Activated T-helper 1 cell treated with anti-CD3 and anti-CD28 coated beads, Interleukin-2, amount 50 U/mL, for 16 hours (primary cell): ENCODE data around the gene RGS10.

Source experiments
- DNase-seq, 2 donors: peaks; one replicate each; pipeline ENCODE4 v3.0.0-alpha.2; 2020; ENCODE audit warnings: low read depth in 1 of 2, low spot score in 1 of 2

The RGS10 gene

DNA sequence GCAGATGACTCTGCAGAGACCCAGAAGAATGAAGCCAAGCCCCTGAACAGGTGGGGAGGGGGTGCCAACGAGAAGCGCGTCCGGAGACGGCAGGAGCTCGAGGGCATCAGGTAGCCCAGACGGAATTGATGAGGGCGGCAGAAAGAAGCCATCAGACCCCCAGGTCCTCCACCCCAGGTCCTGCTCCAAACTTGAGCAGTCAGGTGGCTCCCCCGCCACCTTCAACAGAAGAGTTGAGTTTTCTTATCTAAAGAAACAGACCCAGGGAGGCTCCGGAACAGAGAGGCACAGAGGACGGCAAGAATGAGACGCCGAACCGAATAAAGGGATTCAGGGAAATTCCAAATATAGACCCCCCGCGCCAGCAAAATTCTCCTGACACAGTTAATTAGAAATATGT lies 22.2 kb downstream of the RGS10 start:
- no peak for DNase-seq

DNA sequence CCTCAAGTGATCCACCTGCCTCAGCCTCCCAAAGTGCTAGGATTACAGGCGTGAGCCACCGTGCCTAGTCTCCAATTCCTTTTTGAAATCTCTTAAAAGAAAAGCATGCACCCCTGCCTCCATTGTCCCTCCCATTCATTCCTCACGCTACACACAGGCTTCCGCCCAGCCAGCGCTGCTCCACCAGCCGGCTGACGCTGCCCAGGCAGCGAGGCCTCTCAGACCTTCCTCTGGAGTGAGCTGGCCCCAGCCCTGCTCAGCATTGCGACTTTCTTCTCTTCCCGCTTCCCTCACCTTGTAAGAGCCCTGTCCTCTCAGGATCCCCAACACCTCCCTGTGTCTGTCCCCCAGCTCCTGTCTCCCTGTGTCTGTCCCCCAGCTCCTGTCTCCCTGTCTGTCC lies 23.6 kb downstream of the RGS10 start:
- no peak for DNase-seq

DNA sequence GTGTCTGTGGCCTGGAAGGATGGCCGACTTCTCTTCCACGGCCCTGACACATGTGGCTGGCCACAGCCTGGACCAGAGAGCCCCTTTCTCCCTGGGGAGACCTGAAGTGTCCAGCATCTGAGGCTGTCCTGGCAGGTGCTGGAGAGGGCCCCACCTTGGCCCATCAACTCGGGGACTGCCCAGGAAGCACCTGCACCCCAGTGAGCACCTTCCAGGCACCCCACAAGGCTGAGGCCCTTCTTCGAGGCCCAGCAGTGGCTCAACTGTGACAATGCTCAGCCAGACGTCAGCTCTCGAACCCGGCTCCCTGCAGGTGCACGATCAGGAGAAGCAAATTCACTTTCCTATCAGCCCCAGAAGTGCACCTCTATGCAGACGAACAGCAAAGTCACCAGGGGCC lies 24.3 kb downstream of the RGS10 start:
- DNase-seq, result no peak

DNA sequence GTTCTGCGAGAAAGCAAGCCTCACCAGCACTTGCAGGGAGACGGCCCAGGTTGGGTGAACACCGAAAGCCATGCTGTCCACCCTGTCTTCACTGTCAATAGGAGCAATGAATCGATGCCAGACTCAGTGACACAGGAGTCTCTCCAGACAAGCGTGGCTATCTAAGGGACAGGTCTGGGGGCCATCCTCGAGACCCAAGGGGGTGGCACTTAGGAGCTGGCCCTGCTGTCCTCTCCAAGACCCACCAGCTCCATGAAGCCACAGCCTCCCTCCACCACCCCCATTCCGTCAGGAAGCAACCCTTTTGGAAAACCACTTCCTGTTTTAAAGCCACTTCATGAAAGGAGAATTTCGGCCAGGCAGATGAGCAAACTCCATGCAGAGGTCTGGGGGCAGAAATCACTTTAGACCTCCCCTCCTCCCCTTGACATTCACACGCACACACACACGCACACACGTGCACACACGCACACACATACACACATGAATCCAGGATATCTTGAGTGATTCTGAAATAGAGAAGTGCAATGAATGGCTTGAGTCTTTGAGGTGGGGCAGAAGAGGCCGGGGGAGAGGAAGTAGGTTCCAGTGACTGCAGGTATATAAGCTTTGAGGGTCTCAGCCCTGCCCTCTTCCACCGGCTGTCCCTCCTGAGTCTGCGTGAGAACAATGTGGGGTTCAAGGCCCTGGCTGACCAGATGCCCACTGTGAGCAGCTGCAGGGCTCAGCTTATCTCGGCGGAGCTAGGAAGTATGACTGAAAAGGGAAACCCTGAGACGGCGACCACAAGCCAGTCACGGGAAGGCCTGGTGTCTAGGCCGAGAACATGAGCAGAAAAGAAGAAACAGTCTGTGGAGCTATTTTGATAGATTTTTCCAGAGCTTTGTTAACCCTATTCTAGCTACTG lies 25.0 kb downstream of the RGS10 start:
- no peak for DNase-seq

DNA sequence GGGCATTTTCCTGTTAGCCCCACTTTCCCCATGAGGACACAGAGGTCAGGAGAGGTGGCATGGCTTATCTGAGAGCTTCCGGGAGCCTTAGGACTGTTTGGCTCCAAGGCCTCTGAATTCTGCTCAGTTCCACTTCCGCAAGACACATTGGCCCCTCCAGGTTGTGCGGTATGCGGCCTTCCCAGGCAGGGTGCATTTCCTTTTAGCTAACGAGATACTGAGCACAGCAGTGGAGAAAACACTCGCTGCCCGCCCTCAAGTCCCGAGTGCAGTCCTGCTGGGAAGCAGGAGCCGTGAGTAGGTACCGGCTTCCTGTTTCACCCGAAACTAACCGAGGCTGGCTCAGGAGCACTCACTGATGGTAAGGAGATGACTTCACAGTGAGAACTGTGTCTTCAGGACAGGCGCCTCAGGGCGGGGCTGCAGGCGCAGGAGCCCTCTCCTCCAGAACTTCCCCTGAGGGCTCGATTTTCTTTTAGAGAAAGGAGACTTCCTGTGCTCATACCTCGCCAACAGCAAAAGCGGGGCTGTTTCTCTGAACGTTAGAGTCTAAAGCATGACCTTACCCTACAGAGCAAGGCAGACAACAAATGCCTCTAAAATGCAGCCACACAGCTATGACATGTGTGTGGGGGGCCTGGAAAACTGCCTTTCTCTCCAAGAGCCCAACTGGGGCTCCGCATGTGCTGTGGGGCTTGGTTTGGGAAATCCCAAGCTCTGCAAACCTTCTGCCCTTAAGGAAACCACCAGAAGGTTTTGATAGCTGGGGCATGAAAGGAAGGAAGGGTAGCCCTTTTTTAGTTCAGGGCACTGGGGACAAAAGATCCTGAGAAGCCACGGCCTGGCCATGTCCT lies 25.9 kb downstream of the RGS10 start:
- DNase-seq, result peak; percentile 39 to 43

DNA sequence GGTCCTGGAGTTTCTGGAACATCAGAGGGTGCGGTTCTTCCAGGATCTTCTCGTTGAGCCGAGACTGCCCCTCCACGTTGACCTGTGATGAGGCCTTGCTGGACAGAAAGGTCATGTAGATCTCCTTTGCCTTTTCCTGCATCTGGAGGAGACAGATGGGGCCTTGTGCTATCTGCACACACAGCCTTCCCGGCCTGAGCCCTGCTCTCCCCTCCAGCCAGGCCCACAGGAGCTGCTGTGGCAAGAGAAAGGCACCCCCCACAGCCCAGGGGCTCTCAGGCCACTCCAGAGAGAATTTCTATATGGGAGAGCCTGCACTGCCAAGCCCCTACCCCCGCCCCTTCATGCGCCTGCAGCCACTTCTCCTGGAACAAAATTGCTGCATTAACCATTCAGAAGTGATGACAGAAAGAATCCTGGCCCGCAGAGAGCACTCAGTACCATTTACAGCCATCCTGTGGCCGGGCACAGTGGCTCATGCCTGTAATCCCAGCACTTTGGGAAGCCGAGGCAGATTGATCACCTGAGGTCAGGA lies 26.9 kb downstream of the RGS10 start:
- no peak for DNase-seq

DNA sequence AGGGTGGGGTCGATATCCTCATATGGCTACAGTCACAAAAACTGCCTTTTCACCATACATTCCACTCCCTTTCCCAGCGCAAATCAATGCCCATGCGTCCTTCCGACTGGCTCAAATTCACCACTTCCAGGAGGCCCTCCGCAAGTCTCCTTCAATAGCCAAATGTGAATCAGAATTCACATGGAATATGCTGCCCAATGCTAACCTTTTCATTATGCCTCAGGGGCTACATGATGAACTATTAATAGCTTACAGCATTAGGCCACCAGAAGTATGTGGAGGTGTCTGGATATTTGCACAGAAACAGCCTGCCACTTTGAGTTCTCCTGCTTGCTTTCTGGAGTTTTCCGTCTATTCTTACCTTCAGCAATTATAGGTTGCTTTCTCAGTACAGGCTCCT lies 27.7 kb downstream of the RGS10 start:
- DNase-seq, result no peak

DNA sequence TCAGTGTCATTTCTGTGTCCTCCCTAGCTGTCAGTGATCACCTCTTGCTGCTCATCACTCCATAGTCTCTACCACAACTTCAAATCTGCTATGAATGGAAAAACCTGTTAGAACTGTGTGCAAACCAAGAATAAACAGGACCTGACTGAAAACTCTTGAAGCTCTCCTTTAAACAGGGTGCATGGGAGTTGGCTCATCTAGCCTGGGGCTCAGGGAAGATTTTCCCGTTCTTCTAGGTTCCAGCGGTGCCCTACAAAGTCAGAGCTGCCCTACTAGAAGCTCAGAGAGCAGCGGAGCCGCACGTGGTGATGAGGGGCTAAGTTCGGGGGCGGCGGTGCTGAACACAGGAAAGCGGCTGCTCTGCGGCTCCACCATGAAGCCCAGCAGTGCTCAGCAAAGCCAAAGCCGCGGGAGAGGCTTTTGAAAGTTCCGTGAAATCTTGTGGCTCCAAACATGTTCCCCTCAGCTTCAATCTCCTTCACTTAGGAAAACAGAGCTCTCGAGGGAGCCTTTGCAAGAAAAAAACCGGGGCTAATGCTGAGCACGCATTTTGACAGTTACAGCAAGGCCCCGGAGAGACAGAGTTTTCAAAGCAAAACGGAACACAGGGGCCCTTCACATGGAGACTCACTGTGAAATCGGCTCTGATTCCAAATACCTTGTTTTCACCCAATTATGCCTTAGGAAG lies 30.5 kb downstream of the RGS10 start:
- no peak for DNase-seq

DNA sequence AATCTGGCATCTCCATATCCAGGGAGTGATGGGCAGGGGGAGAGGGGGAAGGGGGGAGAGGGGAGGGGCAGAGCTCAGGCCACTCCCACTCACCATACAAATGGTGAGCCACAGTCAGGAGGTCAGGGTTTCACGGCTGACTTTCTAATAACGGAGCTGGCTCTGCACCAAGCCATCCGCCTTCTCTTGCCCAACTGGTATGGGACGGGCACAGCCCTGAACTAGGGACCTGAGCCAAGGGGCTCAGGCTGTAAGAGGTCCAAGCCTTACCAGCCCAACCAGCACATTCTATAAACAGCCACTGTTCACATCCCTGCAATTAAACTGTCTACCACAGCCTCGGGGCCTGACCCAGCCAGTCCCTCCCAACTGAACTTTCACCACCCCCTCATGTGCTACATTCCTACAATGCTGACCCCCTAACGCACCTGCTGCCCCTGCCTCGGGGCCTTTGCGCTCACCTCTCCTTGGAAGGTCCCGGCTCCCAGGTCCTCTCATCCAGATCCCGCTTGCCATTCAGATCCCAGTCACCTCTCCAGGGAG lies 32.5 kb downstream of the RGS10 start:
- DNase-seq, result no peak

DNA sequence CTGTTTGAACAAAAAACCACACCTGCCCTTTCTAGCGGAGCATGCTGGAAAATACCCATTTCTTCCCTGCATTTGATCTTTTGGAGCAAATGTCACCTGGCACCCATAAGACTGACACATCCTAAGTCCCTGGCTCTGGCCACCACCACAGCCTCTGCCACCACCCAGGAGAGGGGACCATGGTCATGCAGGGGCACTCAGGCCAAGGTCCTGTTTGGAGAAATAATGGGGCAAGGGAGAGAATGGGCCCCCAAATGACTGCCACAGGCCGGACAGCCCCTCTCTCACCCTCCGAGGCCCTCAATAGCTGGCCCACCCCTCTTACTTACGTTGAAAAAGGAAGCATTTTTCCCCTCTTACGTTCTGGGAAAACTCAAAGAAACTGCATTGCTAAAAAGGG lies 35.4 kb downstream of the RGS10 start:
- no peak for DNase-seq

DNA sequence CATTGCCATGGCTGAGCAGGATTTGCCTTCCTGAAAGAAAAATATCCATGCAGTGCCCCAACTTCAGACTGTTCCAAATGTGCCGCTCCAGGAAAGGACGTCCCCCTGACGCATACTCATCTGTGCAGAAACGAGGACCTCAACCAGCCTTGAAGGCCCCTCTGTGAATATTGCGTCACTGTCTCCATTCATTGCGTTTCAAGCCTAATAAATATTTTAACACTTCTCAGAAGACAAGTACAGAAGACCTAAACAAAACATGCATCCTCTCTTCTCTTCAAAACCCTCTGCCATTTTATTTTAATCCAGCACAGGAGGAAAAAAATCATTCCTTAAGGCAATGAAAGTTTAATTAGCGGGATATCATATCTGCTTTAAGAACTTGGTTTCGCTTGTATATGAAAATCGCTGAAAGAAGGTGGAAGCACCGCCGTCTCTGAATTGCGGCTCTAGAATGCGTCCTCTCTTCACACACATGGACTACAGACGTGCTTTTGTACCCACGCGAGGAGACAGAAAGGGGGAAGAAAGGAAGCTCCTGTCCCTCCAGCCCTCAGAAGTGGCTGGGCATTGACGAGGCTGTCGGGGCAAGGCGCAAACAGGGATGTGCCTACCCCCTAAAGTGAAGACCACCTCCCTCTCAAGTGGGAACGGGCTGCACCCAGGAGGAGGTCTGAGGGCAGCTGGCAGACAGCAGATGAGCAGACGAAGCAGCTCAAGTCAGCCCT lies 36.8 kb downstream of the RGS10 start:
- DNase-seq, result no peak

DNA sequence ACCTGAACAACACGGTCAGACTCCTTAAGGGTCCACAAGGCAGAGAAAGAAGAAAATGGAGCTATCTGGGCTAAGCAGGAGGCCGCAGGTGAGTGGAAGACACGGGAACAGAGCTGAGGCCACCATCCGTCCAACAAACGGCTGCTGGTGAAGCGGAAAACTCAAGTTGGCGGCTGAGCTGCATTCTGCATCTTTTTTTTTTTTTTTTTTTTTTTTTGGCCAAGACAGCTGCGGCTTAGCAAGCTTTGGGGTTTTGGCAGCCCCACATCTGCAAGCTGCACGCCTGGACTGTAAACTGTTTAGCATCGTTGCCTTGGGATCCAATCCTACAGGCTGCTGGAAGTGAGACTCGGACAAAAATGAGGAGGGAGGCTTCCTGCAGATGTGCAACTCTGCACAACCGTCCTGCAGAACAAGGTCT lies 37.4 kb downstream of the RGS10 start:
- no peak for DNase-seq

DNA sequence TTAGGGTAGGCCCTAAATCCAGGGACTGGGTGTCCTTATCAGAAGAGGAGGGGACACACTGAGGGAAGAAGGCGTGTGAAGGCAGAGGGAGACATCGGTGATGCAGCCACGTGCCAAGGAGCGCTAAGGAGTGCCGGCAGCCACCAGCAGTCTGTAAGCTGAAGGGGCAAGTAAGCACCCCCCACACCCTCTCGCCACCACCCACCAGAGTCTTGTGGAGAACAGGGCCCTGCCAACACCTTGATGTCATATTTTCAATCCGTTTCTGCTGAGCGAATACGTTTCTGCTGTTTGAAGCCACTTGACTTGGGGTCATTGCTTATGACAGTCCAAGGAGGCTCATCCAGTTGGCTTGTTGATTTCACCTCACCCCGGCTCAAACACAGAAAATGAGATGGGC lies 37.9 kb downstream of the RGS10 start:
- DNase-seq, result no peak

DNA sequence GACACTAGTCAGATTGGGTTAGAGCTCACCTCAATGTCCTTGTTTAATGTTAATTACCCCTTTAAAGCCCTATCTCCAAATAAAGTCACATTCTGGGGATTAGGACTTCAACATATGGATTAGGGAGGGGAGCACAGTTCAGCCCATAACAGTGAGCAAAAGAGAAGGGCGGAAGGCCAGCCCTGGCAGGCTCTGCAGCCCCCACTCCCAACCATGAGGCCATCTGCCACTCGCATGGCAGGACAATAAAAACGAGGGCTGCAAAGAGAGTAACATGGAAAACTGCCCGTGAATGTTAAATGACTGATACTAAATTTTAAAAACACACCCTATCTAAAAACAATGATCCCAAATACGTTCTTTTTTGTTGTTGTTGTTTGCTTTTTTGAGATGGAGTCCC lies 38.7 kb downstream of the RGS10 start:
- DNase-seq, result no peak

DNA sequence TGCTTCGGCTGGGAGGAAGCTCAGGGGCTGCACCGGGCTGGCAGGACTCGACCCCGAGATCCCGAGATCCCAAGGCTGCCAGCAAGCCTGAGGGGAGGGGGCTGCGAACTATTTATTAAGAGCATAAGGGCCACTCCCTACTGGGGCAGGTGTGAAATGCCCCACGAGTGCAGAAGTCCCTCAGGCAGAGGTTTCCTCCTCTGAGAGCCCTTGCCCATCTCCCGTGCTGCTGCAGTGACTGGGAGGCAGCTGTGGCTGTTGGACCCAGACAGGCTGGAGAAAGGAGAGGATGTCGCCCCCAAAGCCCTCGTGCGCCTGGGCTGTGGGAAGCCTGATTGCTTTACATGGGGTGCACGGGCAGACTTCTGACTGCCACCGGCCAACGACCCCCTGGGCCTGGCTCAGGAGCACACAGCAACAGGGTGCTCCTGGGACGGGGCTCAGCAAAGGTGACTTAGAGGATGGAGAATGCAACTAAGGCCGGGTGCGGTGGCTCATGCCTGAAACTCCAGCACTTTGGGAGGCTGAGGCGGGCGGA lies 39.8 kb downstream of the RGS10 start:
- no peak for DNase-seq

DNA sequence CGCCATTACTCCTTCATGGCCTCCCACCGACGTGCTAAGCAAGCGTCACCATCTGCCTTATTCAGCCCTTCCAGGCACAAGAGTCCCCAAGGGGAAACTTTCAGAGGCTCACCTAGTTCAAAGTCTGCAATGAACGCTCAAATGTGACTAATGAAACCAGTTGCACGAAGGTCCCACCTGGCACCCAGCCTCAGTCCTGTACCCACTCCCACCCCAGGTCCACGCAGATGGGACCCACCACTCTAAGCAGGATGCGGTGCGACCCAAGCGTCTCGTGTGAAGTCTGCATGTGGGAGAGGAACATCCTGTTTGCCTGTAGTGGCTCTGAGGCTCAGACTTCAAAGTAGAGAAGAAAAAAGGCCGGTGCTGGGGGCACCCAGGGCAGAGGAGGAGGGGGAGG lies 40.3 kb downstream of the RGS10 start:
- DNase-seq, result peak; percentile 66 to 77

DNA sequence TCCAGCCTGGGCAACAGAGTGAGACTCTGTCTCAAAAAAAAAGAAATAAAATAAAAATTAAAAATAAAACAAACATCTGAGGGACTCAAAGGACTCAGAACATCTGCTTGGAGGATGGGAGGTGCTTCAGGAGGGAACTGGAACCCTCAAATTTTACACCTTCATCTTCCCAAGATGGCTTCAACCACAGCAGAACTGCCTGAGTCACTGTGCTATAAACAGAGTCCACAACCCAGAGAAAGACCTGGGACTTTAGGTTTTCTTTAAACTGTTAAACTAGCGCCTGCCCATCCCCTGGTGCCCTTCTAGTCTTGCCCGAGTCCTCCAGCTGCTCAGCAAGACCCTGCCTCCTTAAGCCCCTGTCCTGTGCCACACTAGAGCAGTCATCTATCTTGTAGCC lies 40.8 kb downstream of the RGS10 start:
- no peak for DNase-seq

DNA sequence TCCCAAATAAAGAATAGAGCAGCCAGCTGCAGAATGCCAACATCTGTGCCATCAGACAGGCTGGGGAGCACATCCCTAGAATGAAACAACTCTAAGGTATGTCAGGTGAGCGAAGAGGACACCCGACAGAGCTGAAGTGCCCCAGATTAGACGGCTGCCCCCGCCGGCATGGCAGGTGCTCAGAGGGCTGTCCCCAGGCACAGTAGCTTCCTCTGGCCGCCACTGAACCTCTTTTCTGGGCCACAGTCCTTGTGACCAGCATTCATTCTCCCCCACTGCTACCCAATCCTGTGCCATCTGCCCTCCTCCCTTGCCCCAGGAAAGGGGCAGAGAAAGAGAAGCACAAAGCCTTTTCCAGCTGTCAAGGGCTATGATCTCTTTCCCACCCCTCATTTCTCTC lies 41.7 kb downstream of the RGS10 start:
- DNase-seq, result no peak

DNA sequence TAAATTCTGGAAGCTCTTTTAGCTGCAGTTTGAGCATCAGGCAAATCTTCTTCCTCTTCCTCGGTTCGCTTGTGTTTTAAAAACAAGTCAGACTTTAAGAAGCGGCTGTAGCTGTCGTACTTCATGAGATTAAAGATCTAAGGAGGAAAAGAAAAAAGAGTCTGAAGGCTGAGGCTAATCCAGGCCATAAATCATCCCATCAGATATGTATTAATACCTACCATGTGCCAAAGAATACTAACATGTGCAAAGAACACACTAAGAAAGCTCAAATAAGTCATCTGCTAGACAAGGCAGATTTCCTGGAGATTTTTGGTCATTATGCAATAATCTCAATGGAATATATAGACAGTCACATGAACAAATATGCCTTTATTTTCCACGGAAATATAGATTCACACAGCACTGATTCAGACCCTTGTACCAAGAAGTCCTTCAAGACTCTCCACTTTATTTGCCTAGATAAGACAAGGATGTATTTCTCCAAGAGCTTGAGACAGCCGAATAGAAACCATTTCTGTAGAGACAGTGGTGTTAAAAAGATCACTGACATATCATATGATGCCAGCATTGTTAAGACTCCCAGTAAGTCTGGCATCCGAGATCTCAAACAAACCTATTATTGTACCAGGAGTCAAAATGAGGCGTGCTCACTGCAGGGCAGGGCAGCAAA lies 42.3 kb downstream of the RGS10 start:
- no peak for DNase-seq

DNA sequence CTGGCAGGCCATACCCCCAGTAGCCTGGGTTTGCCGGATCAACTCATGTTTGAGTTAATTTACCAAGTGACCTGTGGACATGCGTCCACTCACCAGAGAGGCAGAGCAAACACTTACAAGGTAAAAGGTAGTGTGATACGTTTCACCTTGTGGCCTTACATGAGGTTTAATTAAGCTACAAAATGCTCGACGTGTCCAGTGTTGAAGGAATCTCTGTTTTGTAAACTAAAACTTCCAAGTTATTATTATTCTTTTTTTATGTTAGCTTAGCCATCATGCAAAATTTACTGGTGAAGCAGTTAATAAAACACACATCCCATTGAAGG lies 42.9 kb downstream of the RGS10 start:
- no peak for DNase-seq
